Activated CD4-positive, alpha-beta T cell treated with anti-CD3 and anti-CD28 coated beads, Interleukin-2, amount 50 U/mL, for 24 hours (primary cell): ENCODE measurements around the gene ROS1.
"Not testable (repeated sequence)": the region's sequence is repeated elsewhere in the genome, so short reads cannot be mapped to it uniquely, and the experiment has no call there.

ENCODE experiments used
- DNase-seq, 2 donors: peaks; one replicate each; pipeline ENCODE4 v3.0.0-alpha.2; 2020; ENCODE audit warnings: low read depth in 1 of 2, low spot score in 1 of 2

Gene ROS1

DNA sequence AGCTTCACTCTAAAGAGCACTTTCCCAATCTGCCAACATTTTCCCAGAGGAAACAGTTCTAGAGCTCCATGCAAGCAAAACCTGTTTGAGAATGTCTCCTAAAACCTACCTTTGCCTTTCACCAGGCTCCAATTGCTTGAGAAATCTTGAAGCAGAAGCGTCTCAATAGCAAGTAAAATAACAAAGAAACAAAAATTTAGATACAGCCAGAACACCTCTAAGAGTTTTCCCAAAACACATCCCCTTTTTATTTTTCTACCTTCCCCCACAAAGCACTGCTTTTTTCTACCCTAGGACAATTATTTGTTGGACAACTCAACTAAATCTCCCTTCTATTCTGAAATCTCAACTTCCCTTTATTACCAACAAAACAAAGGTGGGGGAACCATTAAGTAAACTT lies 156.8 kb downstream of the ROS1 start:
- no peak for DNase-seq

DNA sequence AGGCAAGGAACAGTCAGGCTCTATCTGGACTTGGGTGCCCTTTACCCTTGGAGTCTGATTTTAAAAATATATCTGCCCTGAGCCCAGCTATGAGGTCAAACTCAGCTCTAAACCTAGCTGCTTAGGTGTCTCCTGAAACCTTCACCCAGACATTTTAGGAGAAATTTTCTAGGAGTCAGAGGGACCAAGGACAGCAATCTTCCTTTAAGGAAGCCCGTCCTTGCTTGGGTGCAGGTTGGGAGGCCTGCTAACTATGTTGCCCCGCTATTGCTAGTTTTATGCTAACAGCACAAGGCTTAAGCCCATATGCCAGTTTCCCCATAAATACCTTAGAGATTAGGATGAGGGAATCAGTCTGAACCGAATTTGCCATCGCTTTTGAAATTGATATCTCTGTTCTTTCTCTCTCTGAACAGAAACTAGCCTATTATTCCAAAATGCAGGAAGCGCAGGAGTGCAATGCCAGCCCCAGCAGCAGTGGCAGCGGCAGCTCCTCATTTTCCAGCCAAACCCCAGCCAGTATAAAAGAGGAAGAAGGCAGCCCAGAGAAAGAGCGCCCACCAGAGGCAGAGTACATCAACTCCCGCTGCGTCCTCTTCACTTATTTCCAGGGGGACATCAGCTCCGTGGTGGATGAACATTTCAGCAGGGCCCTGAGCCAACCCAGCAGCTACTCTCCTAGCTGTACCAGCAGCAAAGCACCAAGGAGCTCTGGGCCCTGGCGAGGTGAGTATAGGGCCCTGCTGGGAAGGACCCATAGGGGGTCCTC lies 157.8 kb downstream of the ROS1 start:
- DNase-seq = no peak

DNA sequence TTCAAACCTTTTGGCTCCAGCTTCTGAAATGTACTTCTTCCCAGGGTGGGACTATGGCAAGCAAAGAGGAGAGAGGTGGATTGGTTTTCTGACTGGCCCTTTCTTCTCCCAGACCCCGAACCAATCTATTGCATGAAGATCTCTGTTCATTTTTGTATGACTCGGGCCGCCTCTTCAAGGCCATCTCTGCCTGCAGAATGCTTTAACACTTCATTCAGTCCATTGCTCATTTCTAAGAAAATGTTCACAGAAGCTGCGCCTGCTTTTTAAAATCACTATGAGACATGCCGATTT lies 158.7 kb downstream of the ROS1 start:
- DNase-seq = no peak

DNA sequence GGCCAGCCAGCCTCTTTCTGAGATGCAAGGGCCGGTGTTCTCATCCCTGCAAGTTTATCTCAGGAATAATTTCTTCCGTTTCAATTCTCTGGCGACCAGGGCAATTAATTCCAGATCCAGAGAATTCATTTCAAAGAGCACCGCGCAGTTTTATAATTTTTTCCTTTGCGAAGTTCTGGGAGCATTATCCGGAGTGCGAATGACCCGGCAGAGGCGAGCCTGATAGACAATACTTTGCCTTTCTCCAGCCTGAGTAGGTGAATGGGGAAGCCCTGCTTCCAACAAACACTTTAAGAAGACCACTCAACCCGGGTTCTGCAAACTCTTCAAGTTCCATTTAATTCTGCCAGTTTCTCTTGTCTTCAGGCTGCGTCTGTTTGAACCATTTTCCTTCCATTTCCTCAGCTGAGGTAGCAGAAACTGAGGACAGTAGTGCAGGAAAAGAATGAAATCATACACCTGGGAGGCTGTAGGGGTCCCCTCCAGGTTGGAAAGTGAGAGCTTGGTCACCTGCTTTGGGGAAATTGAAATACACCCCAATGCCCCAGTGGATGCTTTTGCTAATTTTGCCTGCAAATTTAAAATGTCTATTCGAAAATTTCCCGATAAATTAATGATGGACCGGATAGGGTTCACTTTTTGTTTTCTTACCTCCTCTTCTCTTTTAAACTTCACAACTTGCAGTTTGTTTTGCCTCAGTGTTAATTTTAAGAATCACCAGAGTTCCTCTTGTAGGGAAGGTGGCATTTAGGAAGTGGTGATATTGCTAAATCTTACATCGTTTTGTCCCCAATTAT lies 159.3 kb downstream of the ROS1 start:
- DNase-seq = no peak

DNA sequence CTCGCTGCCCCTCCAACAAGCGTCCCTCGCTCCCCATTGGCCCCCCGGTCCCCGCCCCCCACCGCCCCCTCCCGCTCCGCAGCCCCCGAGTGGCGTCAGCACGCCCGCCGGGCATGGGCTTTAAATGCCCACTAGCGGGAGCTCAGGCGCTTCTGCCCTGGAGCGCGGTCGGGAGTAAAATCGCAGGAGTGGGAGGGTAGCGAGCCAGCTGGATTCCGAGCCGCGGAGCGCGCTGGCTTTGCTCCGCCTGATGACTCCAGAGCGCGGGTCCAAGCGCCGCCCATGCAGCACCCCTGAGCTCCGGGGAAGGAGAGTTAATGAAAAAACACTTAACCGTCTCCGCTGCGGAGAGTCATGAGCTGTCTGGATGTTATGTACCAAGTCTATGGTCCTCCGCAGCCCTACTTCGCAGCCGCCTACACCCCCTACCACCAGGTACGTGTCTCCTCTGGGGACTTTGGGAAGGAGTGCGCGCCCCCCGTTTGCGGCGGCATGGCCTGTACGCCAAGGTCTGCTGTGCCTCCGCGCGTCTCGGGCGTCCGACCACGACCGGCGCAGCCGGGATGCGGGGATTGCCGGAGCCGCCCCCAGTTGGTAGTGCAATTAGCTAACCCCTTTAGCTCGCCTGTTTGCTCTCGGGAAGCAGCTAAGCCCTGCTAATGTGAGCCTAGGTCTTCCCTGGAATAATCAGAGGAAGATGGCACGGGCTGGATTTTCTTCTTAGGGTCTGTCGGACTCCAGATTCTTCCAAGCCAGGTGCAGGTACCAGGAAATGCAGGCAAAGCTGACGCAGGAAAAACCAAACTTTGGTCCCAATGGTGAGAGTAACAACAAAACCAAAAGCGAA lies 160.1 kb downstream of the ROS1 start, which contains the start of gene VGLL2:
Gene VGLL2 (plus strand): TSS at position 149 of the 847 bp plus-strand sequence. CDS start 206 bp downstream, at position 355.
- no peak for DNase-seq

DNA sequence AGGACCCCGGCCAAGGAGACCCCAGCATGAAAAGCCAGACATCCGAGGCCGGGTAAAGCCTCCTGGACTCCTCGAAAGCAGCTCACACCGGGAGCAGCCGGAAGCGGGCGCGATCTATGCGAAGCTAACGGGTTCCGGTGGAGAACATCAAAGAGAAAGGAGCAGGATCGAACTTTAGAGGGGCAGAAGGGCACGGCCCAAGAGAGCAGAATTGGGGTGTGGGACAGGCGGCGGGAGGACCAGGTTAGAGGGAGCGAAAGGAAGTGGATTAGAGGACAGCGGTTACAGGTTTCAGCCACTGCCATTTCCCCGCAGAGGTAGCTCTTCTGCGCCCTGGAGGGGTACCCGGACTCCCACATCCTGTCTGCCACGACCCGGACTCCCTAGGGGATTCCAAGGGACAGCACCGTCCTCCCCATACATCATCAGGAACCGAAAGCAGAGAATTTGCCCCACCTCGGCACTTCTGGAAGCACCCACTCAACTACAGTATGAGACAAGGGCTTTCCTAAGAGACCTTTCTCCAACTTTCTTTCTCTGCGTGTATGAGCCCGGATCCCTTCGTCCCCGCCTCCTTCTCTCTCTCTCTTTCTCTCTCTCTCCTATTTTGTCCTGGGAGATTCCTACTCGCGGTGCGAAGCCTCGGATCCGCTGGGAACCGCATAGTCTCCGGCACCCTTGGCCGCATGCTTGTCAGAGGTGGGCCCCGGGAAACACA lies 160.9 kb downstream of the ROS1 start:
- no peak for DNase-seq

DNA sequence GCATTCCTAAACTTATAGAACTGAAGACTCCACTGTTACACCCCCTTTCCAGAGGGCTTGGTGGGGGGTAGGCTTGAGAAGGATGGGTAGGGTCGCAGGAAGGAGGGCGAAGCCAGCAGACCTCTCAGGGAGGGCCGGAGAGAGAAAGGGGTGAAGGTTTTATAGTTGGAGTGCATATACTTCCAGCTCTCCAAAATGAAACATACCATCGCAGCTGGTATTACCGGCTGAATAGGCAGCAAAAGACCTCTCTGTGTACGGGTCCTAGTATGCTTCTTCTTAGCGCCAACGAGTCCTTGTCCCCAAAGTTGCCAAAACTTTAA lies 161.4 kb downstream of the ROS1 start:
- DNase-seq = no peak

DNA sequence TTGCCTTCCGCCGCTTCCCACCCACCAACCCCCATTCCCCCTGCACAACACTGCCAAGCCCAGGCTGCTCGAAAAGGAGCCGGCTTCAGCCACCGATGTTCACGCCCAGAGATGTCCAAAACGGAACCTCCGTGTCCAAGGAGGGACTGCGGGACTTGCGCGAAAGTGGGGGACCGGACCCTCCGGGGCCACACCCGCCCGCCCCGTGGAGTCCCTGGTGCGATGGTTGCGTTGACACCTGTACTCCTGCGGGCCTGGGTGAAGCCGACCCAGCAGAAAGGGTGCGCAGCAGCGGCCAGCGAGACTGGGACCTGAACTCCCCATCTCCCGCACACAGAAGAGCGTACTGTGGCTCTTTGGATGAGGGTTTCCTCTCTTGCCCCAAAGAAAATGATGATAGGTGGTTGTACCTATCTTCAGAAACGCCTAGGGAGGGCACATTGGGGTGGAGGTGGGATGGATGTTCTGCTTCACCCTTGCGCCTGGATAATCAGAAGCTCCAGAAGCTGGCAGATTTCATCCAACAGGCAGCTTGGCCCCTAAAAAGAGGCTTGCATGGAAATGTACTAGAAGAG lies 162.3 kb downstream of the ROS1 start:
- no peak for DNase-seq

DNA sequence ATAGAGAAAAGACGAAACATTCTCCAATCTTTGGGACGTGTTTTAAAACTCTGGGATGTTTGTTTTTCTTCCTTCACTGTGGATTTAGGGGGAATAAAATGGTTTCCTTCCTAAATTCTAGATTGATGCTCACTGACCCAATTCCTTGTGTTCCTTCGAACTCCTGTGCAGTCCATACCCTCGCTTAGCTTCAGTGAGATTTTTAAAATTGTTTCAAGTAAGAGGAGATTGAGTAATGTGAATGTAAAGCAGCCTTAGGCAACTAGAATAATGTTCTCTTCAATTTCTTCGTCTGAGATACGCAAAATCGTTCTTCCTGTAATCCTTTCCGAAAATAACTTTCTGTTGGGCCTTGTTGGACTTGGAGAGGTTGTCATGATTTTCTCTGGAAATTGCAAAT lies 162.9 kb downstream of the ROS1 start:
- no peak for DNase-seq

DNA sequence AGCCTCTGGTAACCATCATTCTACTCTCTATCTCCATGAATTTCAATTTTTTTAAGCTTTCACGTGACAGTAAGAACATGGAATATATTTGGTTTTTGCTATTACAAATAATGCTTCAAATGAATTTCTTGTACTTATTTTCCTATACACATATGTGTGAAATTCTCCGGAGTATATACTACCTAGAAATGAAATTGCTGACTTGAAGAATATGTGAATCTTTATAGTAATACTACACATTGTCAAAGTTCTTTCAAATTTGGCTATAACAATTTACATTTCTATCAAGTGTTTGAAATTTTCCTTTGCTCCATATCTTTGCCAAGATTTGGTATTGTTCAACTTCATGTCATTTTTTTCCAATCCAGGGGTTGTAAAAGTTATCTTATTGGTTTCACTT lies 172.0 kb downstream of the ROS1 start:
- DNase-seq = no peak

DNA sequence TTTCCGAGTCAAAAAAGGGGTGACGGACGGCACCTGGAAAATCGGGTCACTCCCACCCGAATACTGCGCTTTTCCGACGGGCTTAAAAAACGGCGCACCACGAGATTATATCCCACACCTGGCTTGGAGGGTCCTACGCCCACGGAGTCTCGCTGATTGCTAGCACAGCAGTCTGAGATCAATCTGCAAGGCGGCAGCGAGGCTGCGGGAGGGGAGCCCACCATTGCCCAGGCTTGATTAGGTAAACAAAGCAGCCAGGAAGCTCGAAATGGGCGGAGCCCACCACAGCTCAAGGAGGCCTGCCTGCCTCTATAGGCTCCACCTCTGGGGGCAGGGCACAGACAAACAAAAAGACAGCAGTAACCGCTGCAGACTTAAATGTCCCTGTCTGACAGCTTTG lies 180.8 kb downstream of the ROS1 start:
- DNase-seq = not testable (repeated sequence)

DNA sequence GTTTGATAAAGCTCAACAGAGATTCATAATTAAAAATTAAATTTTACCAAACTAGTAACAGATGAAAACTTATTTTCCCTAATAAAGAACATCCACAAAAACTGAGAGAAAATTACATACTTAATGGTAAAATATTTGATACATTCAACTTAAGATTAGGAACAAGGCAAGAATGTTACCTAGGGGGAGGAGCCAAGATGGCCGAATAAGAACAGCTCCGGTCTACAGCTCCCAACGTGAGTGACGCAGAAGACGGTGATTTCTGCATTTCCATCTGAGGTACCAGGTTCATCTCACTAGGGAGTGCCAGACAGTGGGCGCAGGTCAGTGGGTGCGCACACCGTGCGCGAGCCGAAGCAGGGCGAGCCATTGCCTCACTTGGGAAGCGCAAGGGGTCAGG lies 181.2 kb downstream of the ROS1 start:
- not testable (repeated sequence) for DNase-seq
